Activated T-cell treated with anti-CD3 and anti-CD28 coated beads for 24 hours (primary cell): ENCODE results near the gene FZD2.
"Not testable (repeated sequence)": the region's sequence is repeated elsewhere in the genome, so short reads cannot be mapped to it uniquely, and the experiment has no call there.

Experiments used
- DNase-seq: peaks from one replicate; pipeline ENCODE4 v3.0.0-alpha.2; 2020; ENCODE audit warnings: low read depth

Gene FZD2

DNA sequence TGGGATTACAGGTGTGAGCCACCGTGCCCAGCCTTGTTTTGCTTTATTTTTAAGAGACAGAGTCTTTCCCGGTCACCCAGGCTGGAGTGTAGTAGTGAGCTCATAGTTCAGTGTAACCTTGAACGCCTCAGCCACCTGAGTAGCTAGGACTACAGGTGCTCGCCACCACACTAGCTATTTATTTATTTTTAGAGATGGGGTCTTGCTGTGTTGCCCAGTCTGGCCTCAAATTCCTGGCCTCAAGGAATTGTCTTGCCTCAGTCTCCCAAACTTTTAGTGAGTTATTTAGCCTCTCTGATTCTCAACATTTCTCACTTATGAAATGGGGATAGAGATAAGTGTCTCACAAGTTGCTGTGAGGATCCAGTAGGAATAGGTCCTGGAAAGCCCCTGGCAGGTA is 21.7 kb downstream of the FZD2 start:
- no peak for DNase-seq

DNA sequence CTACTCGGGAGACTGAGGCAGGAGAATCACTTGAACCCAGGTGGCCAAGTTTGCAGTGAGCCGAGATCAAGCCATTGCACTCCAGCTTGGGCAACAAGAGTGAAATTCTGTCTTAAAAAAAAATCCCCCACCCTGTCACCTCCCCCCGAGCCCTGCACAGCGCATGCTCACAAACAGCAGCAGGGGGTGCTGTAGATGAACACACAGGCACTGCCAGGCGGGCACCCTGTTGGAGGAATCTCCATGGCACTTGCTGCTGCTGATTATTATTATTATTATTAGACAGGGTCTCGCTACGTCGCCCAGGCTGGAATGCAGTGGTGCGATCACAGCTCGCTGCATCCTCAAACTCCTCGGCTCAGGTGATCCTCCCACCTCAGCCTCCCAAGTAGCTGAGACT is 24.6 kb downstream of the FZD2 start:
- DNase-seq: no peak

DNA sequence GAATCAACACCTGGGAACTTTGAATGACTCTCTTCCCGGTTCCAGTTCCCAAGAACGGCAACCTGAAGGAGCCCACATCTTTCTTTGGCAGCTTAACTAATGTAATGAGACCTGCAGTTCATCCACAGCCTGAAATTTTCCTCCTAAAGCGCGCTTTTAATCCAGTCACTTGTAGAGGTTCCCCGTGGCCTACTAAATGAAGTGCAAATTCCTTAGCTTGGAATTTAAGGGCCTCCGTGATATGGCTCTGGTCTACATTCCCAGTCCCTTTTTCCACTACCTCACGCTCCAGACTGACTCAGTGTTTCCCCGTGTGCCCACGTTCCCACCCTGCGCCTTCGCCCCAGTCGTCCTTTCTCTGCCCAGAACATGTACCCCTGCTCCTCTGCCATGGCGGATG is 27.2 kb downstream of the FZD2 start:
- DNase-seq: no peak

DNA sequence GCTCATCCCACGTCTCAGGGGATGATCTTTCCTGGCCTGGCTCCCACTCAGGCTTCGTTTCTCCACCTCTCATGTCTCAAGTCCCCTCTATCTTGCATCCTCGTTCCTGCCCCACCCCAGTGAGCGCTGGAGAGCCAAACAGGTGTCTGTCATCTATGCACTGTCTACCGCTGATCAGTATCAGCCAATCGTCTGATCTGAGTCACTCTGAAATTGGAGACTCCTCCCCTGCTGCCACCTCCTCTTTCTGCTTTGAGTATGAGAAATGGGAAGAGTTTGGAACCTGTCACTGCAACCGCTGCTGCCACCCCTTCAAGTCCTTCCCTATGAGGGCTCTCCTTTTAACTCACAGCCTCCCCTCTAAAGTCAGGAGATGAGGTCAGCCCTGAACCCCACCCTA is 28.0 kb downstream of the FZD2 start:
- DNase-seq: no peak

DNA sequence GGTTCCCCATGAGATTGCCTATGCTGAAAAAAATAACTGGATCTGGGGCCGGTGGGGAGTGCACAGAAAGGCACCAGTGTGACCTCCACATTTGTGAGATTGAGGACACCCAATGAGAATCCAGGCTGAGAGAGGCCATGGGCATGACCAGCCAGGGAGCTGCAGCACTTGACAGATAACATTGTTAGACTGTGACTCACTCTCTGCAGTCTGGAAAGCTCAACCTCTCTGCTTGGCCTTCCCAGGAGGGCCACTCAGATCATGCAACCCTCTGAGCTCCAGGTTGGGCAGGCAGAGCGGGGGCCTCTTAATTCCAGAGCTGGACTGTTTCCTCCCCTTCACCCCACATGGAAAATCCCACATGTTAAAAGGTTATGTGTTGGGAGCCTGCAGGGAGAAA is 30.1 kb downstream of the FZD2 start:
- no peak for DNase-seq

DNA sequence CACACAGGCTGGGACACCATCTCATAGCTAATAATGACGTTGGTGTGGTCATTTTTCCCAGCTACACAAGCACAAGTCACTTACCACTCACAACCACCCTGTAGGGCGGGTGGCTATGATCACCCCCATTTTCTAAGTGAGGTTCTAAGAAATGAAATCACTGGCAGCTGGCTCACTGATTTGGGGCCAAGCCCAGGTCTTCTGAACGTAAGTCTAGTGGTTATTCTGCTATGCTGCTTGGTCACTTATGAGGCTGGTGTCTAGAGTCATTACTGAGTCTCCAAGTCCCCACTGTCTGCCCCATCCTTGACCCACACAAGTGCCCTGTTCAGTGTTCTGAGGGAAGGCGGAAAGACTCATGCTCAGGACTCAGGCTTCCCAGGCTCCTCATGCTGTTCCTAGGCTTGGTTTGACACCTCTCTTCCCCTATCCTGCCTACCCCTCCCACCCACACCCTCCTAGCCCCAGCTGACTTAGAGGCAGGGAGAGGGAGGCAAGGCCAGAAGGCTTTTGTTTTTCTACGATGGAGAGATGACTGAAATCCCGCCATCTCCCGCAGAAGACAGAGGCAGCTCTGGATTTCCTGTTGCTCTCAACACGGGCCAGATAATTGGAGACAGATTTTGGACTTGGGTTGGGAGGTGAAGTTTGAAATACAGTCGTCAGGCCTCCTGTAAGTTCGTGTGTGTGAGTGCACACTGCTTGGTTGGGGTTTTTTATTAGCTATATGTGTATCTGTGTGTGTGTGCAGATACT is 32.2 kb downstream of the FZD2 start:
- no peak for DNase-seq

GRCh38 chr17:44590072-44590462 is 32.8 kb downstream of the FZD2 start:
- DNase-seq: not testable (repeated sequence)

GRCh38 chr17:44590762-44591161 is 33.5 kb downstream of the FZD2 start:
- not testable (repeated sequence) for DNase-seq

- no peak for DNase-seq
Measured at GRCh38 chr17:44591206-44591605, 33.9 kb downstream of the FZD2 start.

DNA sequence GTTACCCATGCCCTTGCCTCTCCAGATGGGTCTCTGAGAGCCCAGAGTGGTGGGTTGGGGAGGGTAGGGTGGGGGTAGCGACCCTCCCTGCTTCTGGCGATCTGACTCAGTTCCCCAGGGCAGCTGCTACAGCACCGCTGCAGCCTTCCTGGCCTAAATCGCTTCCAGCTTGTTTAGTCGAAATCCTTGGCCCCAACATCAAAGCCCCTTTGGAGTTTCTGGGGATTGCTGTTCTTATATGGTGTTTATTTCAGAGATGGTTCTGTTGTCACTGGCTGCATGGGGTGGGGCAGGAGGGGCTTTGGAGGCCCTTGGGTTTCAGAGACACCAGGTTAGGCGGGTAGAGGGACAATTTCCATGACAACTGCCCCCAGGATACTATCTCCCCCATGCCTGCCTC is 35.9 kb downstream of the FZD2 start:
- DNase-seq: no peak

DNA sequence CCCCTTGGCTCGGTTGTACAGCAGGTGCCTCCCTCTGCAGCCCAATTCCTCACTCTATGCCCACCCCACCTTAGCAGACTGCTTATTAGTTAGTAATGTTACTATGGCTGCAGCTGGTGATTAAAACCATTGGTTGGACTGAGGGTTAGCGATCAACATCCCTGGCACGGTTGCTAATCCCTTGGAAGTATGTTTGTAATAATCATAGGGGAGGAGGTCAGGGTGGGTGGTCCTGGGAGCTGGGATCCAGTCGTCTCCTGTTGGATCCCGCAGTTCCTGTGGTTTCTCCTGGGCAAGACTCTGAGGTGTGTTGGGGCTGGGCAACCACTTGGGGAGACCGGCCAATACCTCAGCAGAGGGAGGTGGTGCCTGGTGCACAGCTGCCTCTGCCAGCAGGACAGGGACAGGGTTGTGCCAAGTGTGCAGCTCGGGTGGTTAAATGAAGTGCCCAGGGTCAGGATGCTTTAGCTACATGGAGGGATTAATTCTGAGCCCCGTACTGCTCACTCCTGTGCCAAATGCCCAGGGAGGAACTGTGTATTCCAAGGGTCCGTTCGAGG is 38.0 kb downstream of the FZD2 start:
- DNase-seq: no peak

DNA sequence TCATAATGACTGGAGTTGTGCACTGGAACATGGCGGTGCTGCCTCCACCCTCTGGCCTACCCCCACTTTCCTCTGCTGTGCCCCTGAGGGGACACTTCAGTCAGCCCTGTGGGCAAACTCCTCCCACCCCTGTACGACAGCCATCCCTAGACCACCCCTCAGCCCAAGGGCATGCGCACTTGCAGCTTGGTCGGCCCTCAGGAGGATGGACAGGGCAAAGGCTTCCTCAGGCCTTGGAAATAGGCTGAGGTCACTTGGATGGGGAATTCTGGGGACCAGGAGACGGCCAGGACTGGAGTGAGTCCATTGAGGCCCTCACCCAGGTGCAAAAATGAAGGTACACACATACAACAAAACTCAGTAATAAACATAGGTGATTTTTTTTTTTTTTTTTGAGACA is 41.0 kb downstream of the FZD2 start:
- no peak for DNase-seq

DNA sequence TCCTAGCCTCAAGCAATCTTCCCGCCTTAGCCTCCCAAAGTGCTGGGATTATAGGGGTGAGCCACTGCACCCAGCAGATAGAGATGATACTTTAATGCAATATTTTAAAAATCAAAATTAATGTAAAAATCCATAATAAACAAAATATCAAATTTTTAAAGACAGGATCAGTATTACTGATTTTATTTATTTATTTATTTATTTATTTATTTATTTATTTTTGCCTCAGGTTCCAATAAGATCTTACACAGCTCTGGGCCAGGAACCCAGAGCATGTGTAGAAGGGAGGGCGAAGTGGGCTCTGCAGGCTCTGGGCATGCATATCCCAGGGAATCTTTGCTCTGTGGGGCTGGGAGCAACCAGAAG is 41.6 kb downstream of the FZD2 start:
- no peak for DNase-seq

DNA sequence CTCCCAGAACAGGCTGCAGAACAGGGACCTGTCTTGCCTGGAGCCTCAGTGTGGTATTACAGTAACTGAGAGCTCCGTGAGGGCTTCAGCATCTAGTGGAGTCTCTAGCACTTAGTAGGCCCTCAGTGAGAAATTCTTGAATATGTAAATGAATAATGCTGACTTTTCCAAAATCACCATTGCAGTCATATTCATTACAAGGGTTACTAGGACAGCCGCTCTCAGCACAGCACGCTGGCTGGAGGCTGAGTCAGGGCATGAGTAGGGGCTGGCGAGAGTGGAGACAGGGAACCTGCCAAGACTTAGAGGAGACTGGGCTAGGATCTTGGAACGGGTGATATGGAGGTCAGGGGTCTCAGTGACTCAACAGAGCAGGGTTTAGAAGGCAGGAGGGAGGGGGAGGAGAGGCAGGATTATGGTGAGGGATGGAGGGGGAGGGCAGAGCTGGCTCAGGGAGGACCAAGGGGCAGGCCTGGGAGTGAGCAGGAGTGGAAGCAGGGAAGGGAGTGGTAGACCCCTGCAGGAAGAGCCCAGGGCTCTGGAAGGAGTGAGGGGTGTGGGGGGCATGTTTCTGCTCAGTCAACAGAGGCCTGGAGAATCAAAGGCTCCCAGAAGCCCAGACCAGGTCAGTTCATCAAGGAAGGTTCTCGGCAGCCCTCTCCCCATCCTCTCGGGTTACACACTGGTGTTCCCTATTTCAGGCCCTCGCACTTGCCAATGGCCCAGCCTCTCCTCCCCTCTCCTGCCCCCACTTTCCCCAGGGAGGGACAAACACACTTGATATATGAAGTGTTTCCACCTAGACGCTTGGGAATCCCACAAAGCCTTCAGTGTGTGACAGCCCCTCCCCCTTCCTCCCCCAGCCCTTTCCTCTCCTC is 42.3 kb downstream of the FZD2 start:
- no peak for DNase-seq

GRCh38 chr17:44601539-44601938 is 44.3 kb downstream of the FZD2 start:
- DNase-seq: no peak

DNA sequence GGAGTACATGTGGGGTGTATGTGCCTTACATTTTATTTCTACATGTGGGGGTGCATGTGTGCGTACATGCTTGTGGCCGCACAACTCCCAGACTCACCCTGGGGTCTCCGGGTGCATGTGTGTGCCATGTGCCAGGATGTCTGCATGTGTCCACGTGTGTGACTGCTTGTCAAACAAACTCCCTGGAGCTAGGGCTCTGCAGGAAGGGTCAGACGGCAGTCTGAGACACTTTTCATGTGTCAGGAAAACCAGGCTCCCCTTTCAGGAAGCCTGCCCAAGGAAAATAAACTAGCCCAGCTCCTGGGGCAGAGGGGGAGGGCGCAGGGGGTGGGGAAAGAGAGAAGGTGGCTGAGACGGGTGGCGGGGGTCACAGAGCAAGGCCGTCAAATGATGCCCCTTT is 44.7 kb downstream of the FZD2 start:
- no peak for DNase-seq

DNA sequence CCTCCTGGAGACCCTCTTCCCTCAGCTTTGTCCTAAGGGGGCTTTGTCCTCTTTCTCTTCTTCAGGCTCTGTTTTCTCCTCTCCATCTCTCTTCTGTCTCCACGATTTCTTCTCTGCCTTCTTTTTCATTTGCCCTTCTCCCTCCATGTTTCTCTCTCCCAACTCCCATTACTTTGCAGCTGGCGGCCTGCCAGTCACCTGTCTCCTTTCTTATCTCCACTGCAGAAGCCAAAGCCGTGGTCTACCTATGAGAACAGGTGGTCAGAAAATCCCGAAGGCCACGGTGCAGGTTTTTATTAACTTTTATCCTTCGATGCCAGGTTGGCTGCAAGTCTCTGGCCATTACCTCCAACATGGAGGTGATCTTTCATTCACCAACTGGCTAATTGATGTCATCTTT is 45.1 kb downstream of the FZD2 start:
- no peak for DNase-seq

- no peak for DNase-seq
Measured at GRCh38 chr17:44602970-44603369, 45.7 kb downstream of the FZD2 start.

DNA sequence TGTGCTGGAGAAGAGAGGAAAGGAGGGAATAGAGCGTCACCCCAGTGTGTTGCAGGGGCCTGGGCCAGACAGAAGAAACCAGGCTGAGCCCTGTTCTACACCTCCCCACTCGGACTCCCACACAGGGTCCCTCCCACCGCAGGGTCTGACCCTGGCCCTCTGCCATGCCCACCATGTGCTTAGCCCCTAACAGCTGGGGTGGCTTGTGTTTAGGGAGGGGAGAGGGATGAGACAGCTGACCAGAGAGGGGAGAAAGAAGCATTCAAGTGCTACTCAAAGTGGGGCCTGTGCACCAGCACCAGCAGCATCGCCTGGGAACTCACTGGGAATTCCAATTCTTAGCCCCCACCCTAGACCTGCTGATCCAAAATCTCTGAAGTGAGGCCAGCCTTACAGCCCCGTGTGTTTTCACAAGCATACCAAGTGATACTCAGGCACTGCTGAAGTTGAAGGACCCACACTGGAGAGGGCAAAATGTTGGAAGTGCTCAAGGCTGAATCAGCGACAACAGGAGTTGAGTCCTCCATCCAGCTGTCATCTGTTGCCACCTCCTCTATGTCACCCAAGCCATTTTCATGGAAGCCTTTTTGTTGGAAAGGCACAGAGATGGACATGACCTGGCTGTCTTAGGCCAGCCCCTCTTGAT is 47.0 kb downstream of the FZD2 start:
- DNase-seq: no peak

DNA sequence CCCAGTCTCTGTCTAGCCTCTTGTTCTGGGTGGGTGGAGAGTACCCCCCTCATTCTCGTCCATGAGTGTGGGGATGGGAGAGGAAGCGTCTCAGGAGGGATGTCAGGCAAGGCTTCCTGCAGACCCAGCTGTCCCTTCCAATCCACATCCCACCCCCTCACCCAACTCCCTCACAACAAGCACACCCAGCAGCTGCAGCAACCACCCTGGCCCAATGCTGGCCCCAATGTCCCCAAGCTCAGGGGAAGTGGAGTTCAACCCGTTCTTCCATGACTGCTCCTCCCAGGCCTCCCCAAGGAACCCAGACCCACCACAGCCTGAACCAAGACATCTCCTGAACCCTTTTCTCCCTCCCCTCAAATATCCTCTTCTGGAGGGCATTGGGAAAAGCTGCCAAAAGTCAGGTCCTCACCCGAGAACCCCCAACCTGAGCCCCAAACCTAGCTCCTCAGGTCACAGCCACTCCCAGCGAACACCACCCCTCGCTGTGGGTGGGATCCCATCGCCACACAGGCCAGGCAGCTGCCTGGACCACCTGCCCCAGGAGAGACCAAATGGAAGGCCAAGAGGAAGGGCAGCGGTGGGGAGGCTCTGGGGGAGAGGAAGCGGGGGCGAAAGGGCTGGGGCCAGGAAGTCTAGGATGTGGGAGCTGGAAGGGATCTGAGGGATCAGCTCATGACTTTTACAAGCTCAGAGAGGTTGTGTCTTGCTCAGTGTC is 47.6 kb downstream of the FZD2 start:
- no peak for DNase-seq

- no peak for DNase-seq
Measured at GRCh38 chr17:44606658-44607057, 49.4 kb downstream of the FZD2 start.
